Prostate gland (tissue), 2 donors: Measurements from ENCODE around the gene HRG. TPM values are rescaled to one million over a fixed set of nuclear protein-coding genes. Genes with fewer than 3 reads are reported as not detected.

Source experiments
- DNase-seq: peaks from one replicate; pipeline ENCODE4 v3.0.0-alpha.2; 2019; ENCODE audit warnings: low spot score
- H3K27ac ChIP-seq, 2 donors: fragments of 200-600 bp; sonication (generic); 2 replicates each; pipeline ENCODE4 v1.5.1; 2017 to 2019
- H3K27me3 ChIP-seq: fragments of 200-600 bp; sonication (generic); replicated peaks from 2 replicates; pipeline ENCODE4 v1.5.1; 2019; ENCODE audit not compliant: insufficient read depth
- H3K36me3 ChIP-seq, 2 donors: fragments of 200-600 bp; sonication (generic); 1 replicate in 1 of 2; 2 replicates in 1 of 2; pipeline versions ENCODE4 v1.5.1 to v1.8.1; 2017 to 2019
- H3K4me1 ChIP-seq: fragments of 200-600 bp; sonication (generic); replicated peaks from 2 replicates; pipeline ENCODE4 v1.5.1; 2019
- H3K4me3 ChIP-seq, 2 donors: fragments of 200-600 bp; sonication (generic); 2 replicates each; pipeline ENCODE4 v1.5.1; 2017 to 2019
- H3K9me3 ChIP-seq: fragments of 200-600 bp; sonication (generic); 2 replicates; pipeline ENCODE4 v1.5.1; 2017
- POLR2A ChIP-seq: fragments of 450-650 bp; IDR thresholded peaks from one replicate; pipeline ENCODE4 v1.6.1; 2016; ENCODE audit warnings: antibody characterized with exemption, mild to moderate bottlenecking
- POLR2AphosphoS5 ChIP-seq: sonication (generic); formaldehyde crosslinking; IDR thresholded peaks from one replicate; pipeline ENCODE4 v1.6.1; 2017; ENCODE audit warnings: antibody characterized with exemption
- WGBS: methylation state at CpG from one replicate; pipeline ENCODE4 v1.1.5; 2018; 5-methylcytosine and 5-hydroxymethylcytosine counted together
- intact Hi-C: fragments of 100-400 bp; cut with DNase I; formaldehyde crosslinking; loops from one replicate; pipeline ENCODE4 v1.14.2; 2022
- total RNA-seq, 2 donors: library from RNA; depleted of rRNA; stranded (reverse); fragments of >200 nt; gene quantifications; one replicate each; pipeline ENCODE4 v1.1.0, GENCODE V29; 2016
- TF ChIP-seq, protein P1 (sequence below), 4 experiments: fragments of 200-600 bp in 2 of 4; fragments of 450-650 bp in 2 of 4; sonication (generic) in 2 of 4; IDR thresholded peaks; 1 replicate in 3 of 4; 2 replicates in 1 of 4; pipeline ENCODE4 v1.5.1; 2016 to 2019; ENCODE audit warnings: antibody characterized with exemption in 4 of 4, mild to moderate bottlenecking in 2 of 4, moderate library complexity in 2 of 4

The HRG gene
- total RNA-seq, 2 donors from 2014 or later: not detected

DNA sequence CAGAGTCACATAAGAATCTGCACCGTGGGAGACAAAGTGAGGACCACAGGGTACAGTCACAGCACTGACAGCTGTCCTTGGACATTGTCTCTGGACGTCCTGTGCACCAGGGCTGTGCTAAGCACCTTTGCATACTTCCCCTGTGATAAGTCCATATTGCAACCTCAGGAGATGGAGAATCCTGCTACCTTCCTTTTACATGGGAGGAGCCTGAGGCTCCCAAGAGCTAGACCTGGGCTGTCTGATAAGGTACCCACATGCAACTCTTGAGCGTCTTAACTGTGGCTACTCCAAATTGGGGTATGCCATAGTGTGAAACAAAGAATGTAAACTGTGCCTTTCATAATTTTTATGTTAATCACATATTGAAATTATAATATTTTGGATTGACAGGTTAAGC lies 28.1 kb upstream of the HRG start:
- Histone ChIP-seq H3K4me1 (no peaks in the 10 kb centered on the region), H3K4me3 (no peak overlapping the region), H3K36me3 (no peaks in the 10 kb centered on the region), H3K9me3 (no peaks in the 10 kb centered on the region), H3K27ac (no peak overlapping the region), H3K27me3 (no peaks in the 10 kb centered on the region)
- intact Hi-C loops: no loop called here
- DNase-seq: no peak
- WGBS: 67% methylated on average over 3 of the region's 3 CpGs
- TF ChIP-seq, protein P1, sequence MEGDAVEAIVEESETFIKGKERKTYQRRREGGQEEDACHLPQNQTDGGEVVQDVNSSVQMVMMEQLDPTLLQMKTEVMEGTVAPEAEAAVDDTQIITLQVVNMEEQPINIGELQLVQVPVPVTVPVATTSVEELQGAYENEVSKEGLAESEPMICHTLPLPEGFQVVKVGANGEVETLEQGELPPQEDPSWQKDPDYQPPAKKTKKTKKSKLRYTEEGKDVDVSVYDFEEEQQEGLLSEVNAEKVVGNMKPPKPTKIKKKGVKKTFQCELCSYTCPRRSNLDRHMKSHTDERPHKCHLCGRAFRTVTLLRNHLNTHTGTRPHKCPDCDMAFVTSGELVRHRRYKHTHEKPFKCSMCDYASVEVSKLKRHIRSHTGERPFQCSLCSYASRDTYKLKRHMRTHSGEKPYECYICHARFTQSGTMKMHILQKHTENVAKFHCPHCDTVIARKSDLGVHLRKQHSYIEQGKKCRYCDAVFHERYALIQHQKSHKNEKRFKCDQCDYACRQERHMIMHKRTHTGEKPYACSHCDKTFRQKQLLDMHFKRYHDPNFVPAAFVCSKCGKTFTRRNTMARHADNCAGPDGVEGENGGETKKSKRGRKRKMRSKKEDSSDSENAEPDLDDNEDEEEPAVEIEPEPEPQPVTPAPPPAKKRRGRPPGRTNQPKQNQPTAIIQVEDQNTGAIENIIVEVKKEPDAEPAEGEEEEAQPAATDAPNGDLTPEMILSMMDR (IDR thresholded peaks at IDR 0.05): no peak
- no peak for TF ChIP-seq POLR2AphosphoS5
- TF ChIP-seq POLR2A: no peak

- H3K27me3 ChIP-seq: no peaks in the 10 kb centered on the region
- no peaks in the 10 kb centered on the region for H3K4me1 ChIP-seq
- WGBS: 89% methylated on average over 2 of the region's 2 CpGs
- no peak for DNase-seq
- H3K27ac ChIP-seq: no peak overlapping the region
- no peaks in the 10 kb centered on the region for H3K36me3 ChIP-seq
- TF ChIP-seq, protein P1 (IDR thresholded peaks at IDR 0.05): no peak
- no peak for TF ChIP-seq POLR2AphosphoS5
- no peak for TF ChIP-seq POLR2A
- intact Hi-C loops: no loop called here
- no peaks in the 10 kb centered on the region for H3K9me3 ChIP-seq
- no peak overlapping the region for H3K4me3 ChIP-seq
These were observed 27.6 kb upstream of the HRG start for GRCh38 chr3:186638259-186638658.

DNA sequence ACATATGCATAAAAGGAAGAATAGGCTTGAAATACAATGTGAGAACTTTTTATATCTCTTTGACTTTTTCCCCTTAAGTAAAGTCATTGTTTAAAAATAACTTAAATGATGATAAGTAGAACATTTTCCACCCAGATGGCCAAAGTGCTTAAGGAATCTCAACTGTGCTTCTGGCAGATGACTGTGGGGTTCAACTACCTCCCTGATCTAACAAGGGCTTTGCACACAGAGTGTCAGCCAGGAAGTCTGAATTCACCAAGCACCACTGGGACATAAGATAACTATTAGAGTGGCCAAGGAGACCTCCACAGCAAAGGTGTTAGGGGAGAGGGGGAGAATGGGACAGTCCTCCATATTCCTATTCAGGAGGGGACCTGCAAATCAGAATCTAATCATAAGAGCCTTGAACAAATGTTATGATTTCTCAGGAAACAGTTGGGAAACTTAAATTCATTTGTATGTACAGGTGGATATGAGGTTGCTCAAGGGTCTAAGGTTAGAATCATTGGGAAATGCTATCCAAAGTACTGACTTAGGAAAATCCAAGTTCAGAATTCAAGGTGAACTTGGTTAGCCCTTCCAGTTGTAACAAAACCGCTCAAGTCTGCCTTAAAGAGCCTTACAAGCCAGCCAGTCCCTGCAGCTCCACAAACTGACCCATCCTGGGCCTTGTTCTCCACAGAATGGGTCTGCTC lies 25.9 kb upstream of the HRG start, which contains the start of gene FETUB:
Gene FETUB (plus strand): TSS at position 622 of the 695 bp plus-strand sequence. CDS start 62 bp downstream, at position 684.
- Histone ChIP-seq H3K4me3 (no peak within 1 kb of the TSS), H3K9me3 (no peaks in the 10 kb centered on the region), H3K4me1 (no peaks in the 10 kb centered on the region), H3K36me3 (no peaks in the 10 kb centered on the region), H3K27ac (peak within 1 kb of the TSS in 1 of 2 donors; percentile 8), H3K27me3 (no peaks in the 10 kb centered on the region)
- WGBS: 75% methylated on average over 1 of the region's 1 CpG
- intact Hi-C loops: no loop called here
- no peak for DNase-seq
- TF ChIP-seq POLR2A (no peak), POLR2AphosphoS5 (no peak)
- TF ChIP-seq, protein P1 (IDR thresholded peaks at IDR 0.05): no peak

GRCh38 chr3:186640473-186640818 lies 25.4 kb upstream of the HRG start:
- peak; percentile 73 for DNase-seq
- no peak overlapping the region for H3K4me3 ChIP-seq
- no peaks in the 10 kb centered on the region for H3K27me3 ChIP-seq
- no peaks in the 10 kb centered on the region for H3K4me1 ChIP-seq
- no peaks in the 10 kb centered on the region for H3K36me3 ChIP-seq
- intact Hi-C loops: no loop called here
- peak; percentile 45 for TF ChIP-seq POLR2AphosphoS5
- TF ChIP-seq, protein P1 (IDR thresholded peaks at IDR 0.05): no peak
- no peak for TF ChIP-seq POLR2A
- H3K27ac ChIP-seq: no peak overlapping the region
- WGBS: 21% methylated on average over 9 of the region's 9 CpGs
- no peaks in the 10 kb centered on the region for H3K9me3 ChIP-seq

DNA sequence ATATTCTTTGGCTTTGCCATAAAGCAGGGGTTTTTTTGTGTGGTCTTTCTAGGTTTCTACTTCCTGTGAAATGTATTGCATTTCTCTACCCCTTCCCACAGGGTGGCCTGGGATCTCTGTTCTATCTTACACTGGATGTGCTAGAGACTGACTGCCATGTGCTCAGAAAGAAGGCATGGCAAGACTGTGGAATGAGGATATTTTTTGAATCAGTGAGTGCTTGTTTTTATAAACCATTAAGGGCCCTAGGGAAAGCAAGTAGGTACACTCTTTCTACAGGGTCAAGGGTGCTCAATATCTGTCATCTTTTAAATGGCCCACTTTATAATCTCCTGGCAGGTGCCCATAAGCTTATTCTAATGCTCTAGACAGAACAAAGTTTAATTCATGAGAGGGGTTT lies 24.9 kb upstream of the HRG start:
- intact Hi-C loops: no loop called here
- no peak for DNase-seq
- no peak overlapping the region for H3K4me3 ChIP-seq
- no peaks in the 10 kb centered on the region for H3K27me3 ChIP-seq
- no peaks in the 10 kb centered on the region for H3K4me1 ChIP-seq
- no peaks in the 10 kb centered on the region for H3K9me3 ChIP-seq
- H3K36me3 ChIP-seq: no peaks in the 10 kb centered on the region
- TF ChIP-seq POLR2A (no peak), POLR2AphosphoS5 (no peak)
- TF ChIP-seq, protein P1 (IDR thresholded peaks at IDR 0.05): no peak
- peak overlapping the region in 1 of 2 donors; percentile 8 for H3K27ac ChIP-seq
